Endothelial cell of umbilical vein (primary cell): ENCODE measurements around the gene HMGCS2.

Source experiments
- EZH2 ChIP-seq: IDR thresholded peaks from 2 replicates; pipeline ENCODE4 v1.6.1; 2012; ENCODE audit warnings: borderline replicate concordance, low read depth, mild to moderate bottlenecking, moderate library complexity, low read length, inconsistent platforms; ENCODE audit not compliant: severe bottlenecking
- FOS ChIP-seq: IDR thresholded peaks from 2 replicates; pipeline ENCODE4 v1.6.1; 2011; ENCODE audit warnings: mild to moderate bottlenecking, low read length, moderate library complexity, borderline replicate concordance; ENCODE audit not compliant: insufficient read depth
- JUN ChIP-seq: IDR thresholded peaks from 2 replicates; pipeline ENCODE4 v1.6.1; 2011; ENCODE audit warnings: borderline replicate concordance, low read depth; ENCODE audit not compliant: insufficient read length, insufficient read depth
- MYC ChIP-seq: IDR thresholded peaks from one replicate; pipeline ENCODE4 v1.6.1; 2011; ENCODE audit warnings: mild to moderate bottlenecking, low read depth, low read length
- POLR2A ChIP-seq: IDR thresholded peaks from 2 replicates; pipeline ENCODE4 v1.6.1; 2012; ENCODE audit warnings: low read depth, mild to moderate bottlenecking, control low read depth, low read length
- POLR2AphosphoS5 ChIP-seq: IDR thresholded peaks from 2 replicates; pipeline ENCODE4 v1.6.1; 2012; ENCODE audit warnings: low read depth, mild to moderate bottlenecking, control low read depth, low read length, moderate library complexity; ENCODE audit not compliant: insufficient read depth
- TF ChIP-seq, protein P1 (sequence below): IDR thresholded peaks from 2 replicates; pipeline ENCODE4 v1.6.1; 2011; ENCODE audit not compliant: insufficient read depth, insufficient read length
- TF ChIP-seq, protein P2 (sequence below), 2 donors: IDR thresholded peaks; 1 replicate in 1 of 2; 2 replicates in 1 of 2; pipeline ENCODE4 v1.5.1; 2011; ENCODE audit warnings: low read length in 2 of 2, mild to moderate bottlenecking in 2 of 2, moderate library complexity in 2 of 2, control low read depth in 1 of 2, inconsistent platforms in 1 of 2, low read depth in 1 of 2; ENCODE audit not compliant: insufficient read depth in 1 of 2; ENCODE audit errors: extremely low read depth in 1 of 2

DNA sequence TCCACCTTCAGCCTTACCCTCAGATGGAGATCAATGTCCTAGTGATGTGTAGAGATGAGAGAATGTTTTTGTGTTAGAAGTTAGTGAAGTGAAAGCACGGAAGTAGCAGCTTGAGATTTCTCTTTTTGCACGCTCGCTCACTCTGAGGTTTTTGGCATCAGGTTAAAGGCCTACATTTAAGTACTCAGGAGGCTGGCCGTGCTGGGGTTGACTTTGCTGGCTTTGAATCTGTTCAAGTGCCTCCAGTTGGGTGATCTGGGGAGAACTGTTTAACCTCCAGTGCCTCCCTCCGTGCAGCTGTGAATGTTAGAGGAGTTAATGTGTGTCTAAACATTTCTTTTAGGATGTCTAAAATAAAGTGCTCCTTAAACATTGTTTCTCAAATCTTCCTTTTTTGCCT lies 43.1 kb downstream of the HMGCS2 start:
- TF ChIP-seq, protein P1, sequence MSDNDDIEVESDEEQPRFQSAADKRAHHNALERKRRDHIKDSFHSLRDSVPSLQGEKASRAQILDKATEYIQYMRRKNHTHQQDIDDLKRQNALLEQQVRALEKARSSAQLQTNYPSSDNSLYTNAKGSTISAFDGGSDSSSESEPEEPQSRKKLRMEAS, result no peak
- TF ChIP-seq MYC, result no peak
- no peak for TF ChIP-seq EZH2
- TF ChIP-seq POLR2A, result no peak
- no peak for TF ChIP-seq FOS
- TF ChIP-seq, protein P2, sequence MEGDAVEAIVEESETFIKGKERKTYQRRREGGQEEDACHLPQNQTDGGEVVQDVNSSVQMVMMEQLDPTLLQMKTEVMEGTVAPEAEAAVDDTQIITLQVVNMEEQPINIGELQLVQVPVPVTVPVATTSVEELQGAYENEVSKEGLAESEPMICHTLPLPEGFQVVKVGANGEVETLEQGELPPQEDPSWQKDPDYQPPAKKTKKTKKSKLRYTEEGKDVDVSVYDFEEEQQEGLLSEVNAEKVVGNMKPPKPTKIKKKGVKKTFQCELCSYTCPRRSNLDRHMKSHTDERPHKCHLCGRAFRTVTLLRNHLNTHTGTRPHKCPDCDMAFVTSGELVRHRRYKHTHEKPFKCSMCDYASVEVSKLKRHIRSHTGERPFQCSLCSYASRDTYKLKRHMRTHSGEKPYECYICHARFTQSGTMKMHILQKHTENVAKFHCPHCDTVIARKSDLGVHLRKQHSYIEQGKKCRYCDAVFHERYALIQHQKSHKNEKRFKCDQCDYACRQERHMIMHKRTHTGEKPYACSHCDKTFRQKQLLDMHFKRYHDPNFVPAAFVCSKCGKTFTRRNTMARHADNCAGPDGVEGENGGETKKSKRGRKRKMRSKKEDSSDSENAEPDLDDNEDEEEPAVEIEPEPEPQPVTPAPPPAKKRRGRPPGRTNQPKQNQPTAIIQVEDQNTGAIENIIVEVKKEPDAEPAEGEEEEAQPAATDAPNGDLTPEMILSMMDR (IDR thresholded peaks at IDR 0.05; ENCODE audit: extremely low read depth in 1 of 2, insufficient read depth in 1 of 2, low read depth in 1 of 2, low read length in 2 of 2), result no peak
- no peak for TF ChIP-seq POLR2AphosphoS5
- no peak for TF ChIP-seq JUN
